ENCODE results near the gene UCP1.

UCP1 gene

DNA sequence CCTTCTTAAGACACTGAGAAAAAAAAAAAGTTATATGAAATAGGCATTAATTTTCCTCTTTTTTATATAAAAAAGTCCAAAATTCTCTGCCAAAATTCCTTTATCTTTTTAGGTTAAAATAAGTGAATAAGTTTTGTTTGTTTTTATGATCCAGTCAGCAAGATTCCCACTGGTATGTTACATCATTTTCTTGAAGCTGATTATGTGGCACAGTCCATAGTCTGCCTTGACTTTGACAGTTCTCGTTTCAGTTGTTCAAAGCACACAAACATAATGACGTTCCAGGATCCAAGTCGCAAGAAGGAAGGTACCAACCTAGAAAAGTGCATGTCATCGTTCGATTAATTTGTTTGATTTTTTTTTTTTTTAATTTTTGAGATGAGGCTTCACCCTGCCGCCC lies 9.1 kb downstream of the UCP1 start:
- POLR2A ChIA-PET = no interaction called here
- no peak for DNase-seq (ENCODE audit: extremely low spot score)
- CTCF ChIA-PET = interaction anchor here (1.1 kb wide), 1 partner anchor 22 kb away, joined by 3 read pairs; no protein-coding TSS in a partner anchor
- TF ChIP-seq, protein P1, sequence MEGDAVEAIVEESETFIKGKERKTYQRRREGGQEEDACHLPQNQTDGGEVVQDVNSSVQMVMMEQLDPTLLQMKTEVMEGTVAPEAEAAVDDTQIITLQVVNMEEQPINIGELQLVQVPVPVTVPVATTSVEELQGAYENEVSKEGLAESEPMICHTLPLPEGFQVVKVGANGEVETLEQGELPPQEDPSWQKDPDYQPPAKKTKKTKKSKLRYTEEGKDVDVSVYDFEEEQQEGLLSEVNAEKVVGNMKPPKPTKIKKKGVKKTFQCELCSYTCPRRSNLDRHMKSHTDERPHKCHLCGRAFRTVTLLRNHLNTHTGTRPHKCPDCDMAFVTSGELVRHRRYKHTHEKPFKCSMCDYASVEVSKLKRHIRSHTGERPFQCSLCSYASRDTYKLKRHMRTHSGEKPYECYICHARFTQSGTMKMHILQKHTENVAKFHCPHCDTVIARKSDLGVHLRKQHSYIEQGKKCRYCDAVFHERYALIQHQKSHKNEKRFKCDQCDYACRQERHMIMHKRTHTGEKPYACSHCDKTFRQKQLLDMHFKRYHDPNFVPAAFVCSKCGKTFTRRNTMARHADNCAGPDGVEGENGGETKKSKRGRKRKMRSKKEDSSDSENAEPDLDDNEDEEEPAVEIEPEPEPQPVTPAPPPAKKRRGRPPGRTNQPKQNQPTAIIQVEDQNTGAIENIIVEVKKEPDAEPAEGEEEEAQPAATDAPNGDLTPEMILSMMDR (IDR thresholded peaks at IDR 0.05; ENCODE audit: control extremely low read depth, extremely low read depth, low read depth, missing control alignments) = no peak

DNA sequence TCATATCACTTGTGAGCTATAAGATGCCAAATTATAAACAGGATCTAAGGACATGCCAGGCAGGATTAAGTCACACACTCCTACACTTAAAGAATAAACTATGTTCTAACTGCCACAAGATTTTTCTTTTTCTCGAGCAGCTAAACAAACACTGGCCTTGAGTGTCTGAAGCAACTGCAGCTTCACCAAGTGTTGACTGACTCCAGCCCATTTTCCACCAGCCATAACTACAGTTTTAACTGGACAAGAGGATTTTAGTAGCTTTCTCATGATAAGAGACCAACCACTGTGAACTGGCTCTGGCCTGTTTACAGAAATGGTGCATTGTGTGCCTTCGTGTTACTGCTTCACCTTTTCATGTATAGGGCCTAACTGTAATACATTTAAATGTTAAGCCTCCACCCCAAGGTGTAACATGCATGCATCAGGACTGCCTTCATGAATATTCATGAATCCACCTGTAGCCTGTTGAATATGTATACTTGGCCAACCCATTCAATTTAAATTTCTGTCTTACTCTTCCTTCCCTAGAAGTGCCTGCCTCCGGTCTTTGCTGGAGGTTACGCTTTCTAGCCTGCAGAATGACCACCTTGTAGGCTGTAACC lies 10.8 kb downstream of the UCP1 start:
- POLR2A ChIA-PET = no interaction called here
- DNase-seq (ENCODE audit: extremely low spot score) = no peak
- TF ChIP-seq, protein P1 (IDR thresholded peaks at IDR 0.05; ENCODE audit: control extremely low read depth, extremely low read depth, low read depth, missing control alignments) = no peak
- CTCF ChIA-PET = no interaction called here

DNA sequence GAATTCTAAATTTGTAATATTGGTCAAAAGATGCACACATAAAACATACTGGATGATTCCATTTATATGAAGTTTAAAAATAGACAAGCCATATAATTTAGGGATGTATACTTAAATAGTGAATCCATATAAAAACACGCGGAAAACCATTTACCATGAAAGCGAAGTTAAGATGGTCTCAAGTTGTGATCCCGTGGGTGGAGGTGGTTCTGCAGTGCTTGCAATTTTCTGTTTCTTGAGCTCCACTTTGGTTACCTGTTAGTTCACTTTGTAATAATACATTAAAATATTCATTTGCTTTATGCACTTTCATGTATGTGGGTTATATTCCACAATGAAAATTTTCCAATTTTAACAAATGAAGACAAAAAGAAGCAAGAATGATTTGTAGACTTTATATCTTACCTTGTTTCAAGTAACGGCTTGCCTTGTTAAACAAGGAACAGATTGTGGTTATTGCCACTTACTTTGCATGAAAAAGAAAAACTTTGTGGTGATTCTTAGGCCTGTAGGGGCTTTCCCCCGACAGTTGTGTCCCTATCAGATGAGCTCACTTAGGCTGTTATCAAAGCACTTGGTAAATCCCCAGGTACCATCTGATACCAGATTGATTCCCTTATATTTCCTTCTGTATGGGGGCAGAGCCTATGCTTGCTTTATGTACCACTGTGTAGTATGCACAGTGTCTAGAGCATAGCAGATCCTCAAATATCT lies 12.2 kb downstream of the UCP1 start:
- CTCF ChIA-PET = interaction anchor here (0.7 to 1.3 kb wide), 2 partner anchors 9 to 32 kb away, joined by 3 read pairs; partner anchors contain the start of gene ELMOD2
- POLR2A ChIA-PET = no interaction called here

DNA sequence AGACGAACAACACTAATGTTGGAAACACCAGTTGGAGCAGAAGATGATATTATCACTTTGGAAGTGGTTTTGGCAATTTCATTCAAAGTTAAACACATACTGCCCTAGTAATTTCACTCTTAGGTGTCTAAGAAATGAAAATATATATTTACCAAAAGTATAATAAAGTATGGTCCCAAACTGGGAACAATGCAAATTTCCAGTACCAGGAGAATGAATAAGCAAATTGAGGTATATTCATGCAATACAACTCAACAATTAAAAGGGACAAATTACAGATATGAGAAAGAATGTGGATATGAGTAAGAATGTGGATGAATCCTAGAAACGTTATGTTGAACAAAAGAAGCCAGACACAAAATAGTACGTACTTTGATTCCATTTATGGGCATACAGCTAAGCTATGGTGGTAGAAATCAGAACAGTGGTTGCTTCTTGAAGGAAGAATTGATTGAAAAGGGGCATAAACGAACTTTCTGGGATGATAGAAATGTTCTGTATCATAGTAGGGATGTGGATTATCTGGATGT lies 34.7 kb downstream of the UCP1 start:
- ChIA-PET CTCF (interaction anchor here (1.9 kb wide), 1 partner anchor 9 kb away, joined by 10 read pairs; the partner anchor contains the start of gene ELMOD2), POLR2A (no interaction called here)
- DNase-seq (ENCODE audit: extremely low spot score) = no peak

More for the DNA sequence above, 12.2 kb downstream of the UCP1 start:
- TF ChIP-seq, protein P1 (IDR thresholded peaks at IDR 0.05; ENCODE audit: control extremely low read depth, extremely low read depth, low read depth, missing control alignments) = no peak
- peak; percentile 56 for DNase-seq (ENCODE audit: extremely low spot score)

DNA sequence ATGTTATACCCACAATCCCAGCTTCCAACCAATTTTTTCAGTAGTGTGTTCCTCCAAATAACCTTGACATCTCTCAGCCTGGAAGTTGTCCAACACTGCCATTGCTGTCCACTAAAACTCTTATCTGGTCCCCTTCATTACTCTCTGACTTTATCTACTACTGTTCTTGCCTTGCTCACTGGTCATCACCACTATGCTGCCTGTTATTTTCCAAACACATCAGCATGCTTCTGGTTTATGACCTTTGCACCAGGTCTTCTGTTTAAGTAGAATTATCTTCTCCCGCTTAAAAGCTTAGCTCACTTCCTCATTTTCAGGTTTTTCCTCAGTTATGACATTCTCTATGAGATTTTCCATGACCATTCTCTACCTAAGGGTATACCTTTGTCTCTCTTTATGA lies 39.3 kb downstream of the UCP1 start:
- DNase-seq (ENCODE audit: extremely low spot score) = no peak
- TF ChIP-seq, protein P1 (IDR thresholded peaks at IDR 0.05; ENCODE audit: control extremely low read depth, extremely low read depth, low read depth, missing control alignments) = no peak
- CTCF ChIA-PET = no interaction called here
- POLR2A ChIA-PET = no interaction called here

More for the DNA sequence above, 34.7 kb downstream of the UCP1 start:
- TF ChIP-seq, protein P1 (IDR thresholded peaks at IDR 0.05; ENCODE audit: control extremely low read depth, extremely low read depth, low read depth, missing control alignments) = no peak

DNA sequence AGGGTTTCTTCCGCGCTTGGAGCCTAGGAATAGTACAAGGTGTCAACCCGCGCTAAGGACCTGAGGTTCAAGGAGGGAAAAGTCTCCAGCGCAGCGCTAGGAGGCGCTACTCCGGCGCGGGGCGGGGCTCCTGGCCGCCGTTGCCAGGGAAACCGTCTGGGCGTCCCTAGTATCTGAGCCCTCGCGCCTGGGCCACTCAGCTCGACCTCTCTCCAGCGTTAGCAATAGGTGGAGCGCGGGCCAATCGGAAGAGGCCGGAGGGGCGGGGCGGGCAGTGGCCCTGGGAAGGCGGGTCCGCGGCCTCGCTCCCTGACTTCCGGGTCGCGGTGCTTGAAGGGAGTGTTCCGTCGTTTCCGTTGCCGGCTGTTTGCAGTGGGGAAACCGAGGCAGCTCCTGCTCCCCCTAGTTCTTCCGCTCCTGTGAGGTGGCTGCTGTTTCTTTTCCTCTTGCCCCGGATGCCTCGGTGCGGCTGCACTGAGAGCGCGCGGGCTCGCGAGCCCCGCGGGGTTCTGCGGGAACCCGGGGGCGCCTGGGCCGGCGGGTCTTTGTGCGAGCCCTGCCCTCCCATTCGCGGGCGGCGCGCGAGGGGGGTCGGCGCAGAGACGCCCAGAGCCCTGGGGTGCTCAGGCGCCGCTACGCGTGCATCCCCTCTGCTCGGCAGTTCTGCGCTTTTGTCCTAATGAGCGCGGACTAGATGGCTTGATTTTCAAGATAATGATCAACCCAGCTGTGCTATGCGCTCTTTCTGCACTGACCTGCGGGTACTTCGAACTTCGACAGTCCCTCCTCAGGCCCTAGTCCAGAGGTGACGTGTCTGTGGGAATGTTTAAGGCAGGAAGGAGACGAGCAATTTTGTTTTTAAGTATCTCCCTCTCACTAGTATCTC lies 44.7 kb downstream of the UCP1 start, which contains the start of gene ELMOD2:
TSS of gene ELMOD2 (plus strand) at position 312 of the 886 bp plus-strand sequence. CDS start 1,261 bp downstream, outside the sequence.
- DNase-seq (ENCODE audit: extremely low spot score) = peak; percentile 99
- CTCF ChIA-PET = interaction anchor here (0.7 to 2.8 kb wide), 19 partner anchors 9 to 330 kb away, joined by 3 to 16 read pairs (median 4); no protein-coding TSS in a partner anchor
- TF ChIP-seq, protein P1 (IDR thresholded peaks at IDR 0.05; ENCODE audit: control extremely low read depth, extremely low read depth, low read depth, missing control alignments) = peak; percentile 95
- POLR2A ChIA-PET = interaction anchor here (0.7 kb wide), 1 partner anchor 143 kb away, joined by 3 read pairs; no protein-coding TSS in a partner anchor
